GM12878 (cell line): ENCODE measurements around the gene METTL16. TPM values are rescaled to one million over a fixed set of nuclear protein-coding genes. Genes with fewer than 3 reads are reported as not detected.

Source experiments
- ATAC-seq: fragments of 200-7000 bp; cut with Tn5 transposase; 3 replicates; pipeline ENCODE4 v1.9.1; 2020; ENCODE audit warnings: mild to moderate bottlenecking, moderate library complexity
- BruUV-seq: library from RNA; stranded (reverse); fragments of 400-500 nt; replicated peaks from 2 replicates; lab custom pipeline; 2021; lab: Mats Ljungman, UMichigan
- CTCF ChIA-PET: fragments of 300-600 bp; sonication (Branson Sonifier 250); formaldehyde crosslinking; extraction: SDS; loops from one replicate; lab custom pipeline; 2021; ENCODE audit warnings: inconsistent platforms; lab: Yijun Ruan, JAX
- POLR2A ChIA-PET: fragments of 350-600 bp; formaldehyde crosslinking; extraction: SDS; loops from one replicate; lab custom pipeline; 2021; ENCODE audit warnings: inconsistent platforms; lab: Charles Lee
- RAD21 ChIA-PET: fragments of 300-600 bp; sonication (Branson Sonifier 250); formaldehyde crosslinking; loops from one replicate; lab custom pipeline; 2023; ENCODE audit warnings: antibody characterized with exemption; ENCODE audit not compliant: unreplicated experiment; lab: Charles Lee
- SMC1A ChIA-PET: fragments of 300-600 bp; sonication (Branson Sonifier 250); formaldehyde crosslinking; loops from one replicate; lab custom pipeline; 2023; ENCODE audit not compliant: unreplicated experiment, uncharacterized antibody; lab: Charles Lee
- DNase-seq: peaks from one replicate; pipeline ENCODE4 v3.0.0-alpha.2; 2011; ENCODE audit warnings: low read depth, low spot score
- FAIRE-seq: peaks from 3 replicates; lab custom pipeline; 2011; peaks lifted over from hg19 to GRCh38; lab: Jason Lieb, UNC
- H2AFZ ChIP-seq: 2 replicates; pipeline ENCODE4 v1.6.0; 2011; ENCODE audit warnings: low read depth, low read length, control low read depth; ENCODE audit not compliant: control insufficient read depth
- H3K27ac ChIP-seq: 2 replicates; pipeline ENCODE4 v1.5.1; 2011; ENCODE audit warnings: control low read depth; ENCODE audit not compliant: control insufficient read depth, insufficient read depth
- H3K27me3 ChIP-seq, 2 experiments: replicated peaks in 1 of 2; 2 replicates each; pipeline versions ENCODE4 v1.6.0 to v1.6.1; 2011; ENCODE audit warnings: low read length in 1 of 2; ENCODE audit not compliant: control insufficient read depth in 2 of 2, insufficient read depth in 2 of 2
- H3K36me3 ChIP-seq, 2 experiments: 2 replicates each; pipeline ENCODE4 v1.5.1; 2011; ENCODE audit warnings: low read length in 1 of 2; ENCODE audit not compliant: control insufficient read depth in 2 of 2, insufficient read depth in 2 of 2
- H3K4me1 ChIP-seq: 2 replicates; pipeline ENCODE4 v1.6.1; 2011; ENCODE audit warnings: mild to moderate bottlenecking, low read length, moderate library complexity, mixed read lengths; ENCODE audit not compliant: control insufficient read depth, insufficient read depth
- H3K4me2 ChIP-seq: 2 replicates; pipeline ENCODE4 v1.6.0; 2011; ENCODE audit warnings: control low read depth; ENCODE audit not compliant: control insufficient read depth, insufficient read depth
- H3K4me3 ChIP-seq: fragments of 200-600 bp; sonication (generic); 2 replicates; pipeline ENCODE4 v1.5.1; 2016
- H3K79me2 ChIP-seq: 2 replicates; pipeline ENCODE4 v1.6.0; 2011; ENCODE audit warnings: low read length; ENCODE audit not compliant: control insufficient read depth, insufficient read depth
- H3K9ac ChIP-seq: 2 replicates; pipeline ENCODE4 v1.8.0; 2011; ENCODE audit warnings: low read length, control low read depth, mixed read lengths; ENCODE audit not compliant: control insufficient read depth, insufficient read depth
- H3K9me3 ChIP-seq: replicated peaks from 3 replicates; pipeline ENCODE4 v1.5.1; 2011; ENCODE audit warnings: mild to moderate bottlenecking, low read length; ENCODE audit not compliant: control insufficient read depth, insufficient read depth
- H4K20me1 ChIP-seq: 2 replicates; pipeline ENCODE4 v1.6.0; 2011; ENCODE audit not compliant: control insufficient read depth, insufficient read depth
- BMI1 ChIP-seq: fragments of 450-650 bp; IDR thresholded peaks from 2 replicates; pipeline ENCODE4 v1.6.1; 2016; ENCODE audit warnings: mild to moderate bottlenecking, moderate library complexity, borderline replicate concordance
- CBFB ChIP-seq: IDR thresholded peaks from 2 replicates; pipeline ENCODE4 v1.6.1; 2016; ENCODE audit warnings: antibody characterized with exemption, low read depth
- CHD4 ChIP-seq: fragments of 200-600 bp; sonication (generic); IDR thresholded peaks from 2 replicates; pipeline ENCODE4 v1.6.1; 2016; ENCODE audit warnings: mild to moderate bottlenecking
- E2F8 ChIP-seq: fragments of 450-650 bp; IDR thresholded peaks from 2 replicates; pipeline ENCODE4 v1.6.1; 2018; ENCODE audit warnings: mild to moderate bottlenecking, low read depth, moderate library complexity; ENCODE audit not compliant: partially characterized antibody
- FOS ChIP-seq: IDR thresholded peaks from 3 replicates; pipeline ENCODE4 v1.6.1; 2011; ENCODE audit warnings: borderline replicate concordance; ENCODE audit not compliant: insufficient read length; ENCODE audit errors: extremely low read depth
- FOXM1 ChIP-seq: IDR thresholded peaks from 2 replicates; pipeline ENCODE4 v1.6.1; 2012; ENCODE audit warnings: low read depth, mild to moderate bottlenecking, inconsistent platforms, low read length, moderate library complexity
- IKZF2 ChIP-seq, 2 experiments: fragments of 450-650 bp; IDR thresholded peaks; 2 replicates each; pipeline ENCODE4 v1.6.1; 2017; ENCODE audit warnings: mild to moderate bottlenecking in 2 of 2, moderate library complexity in 2 of 2
- MTA2 ChIP-seq: fragments of 450-650 bp; IDR thresholded peaks from 2 replicates; pipeline ENCODE4 v1.6.1; 2016; ENCODE audit warnings: low read depth, mild to moderate bottlenecking, moderate library complexity
- NKRF ChIP-seq: fragments of 450-650 bp; conservative IDR thresholded peaks from 2 replicates; pipeline ENCODE4 v1.6.1; 2017; ENCODE audit warnings: mild to moderate bottlenecking, moderate library complexity
- NR2F1 ChIP-seq: fragments of 450-650 bp; conservative IDR thresholded peaks from 2 replicates; pipeline ENCODE4 v1.6.1; 2017; ENCODE audit warnings: mild to moderate bottlenecking
- PBX3 ChIP-seq: IDR thresholded peaks from 2 replicates; pipeline ENCODE4 v1.6.1; 2011; ENCODE audit warnings: mild to moderate bottlenecking, low read depth, low read length, moderate library complexity; ENCODE audit not compliant: insufficient replicate concordance
- TCF7 ChIP-seq: IDR thresholded peaks from 2 replicates; pipeline ENCODE4 v1.6.1; 2014; ENCODE audit warnings: antibody characterized with exemption, borderline replicate concordance
- WGBS: methylation state at CpG from one replicate; pipeline ENCODE4 v1.1.6; 2016; ENCODE audit warnings: low lambda C conversion rate; ENCODE audit not compliant: insufficient replicate concordance, insufficient coverage; ENCODE audit errors: missing lambda C conversion rate; 5-methylcytosine and 5-hydroxymethylcytosine counted together
- in situ Hi-C: fragments of 300-500 bp; cut with MboI; formaldehyde crosslinking; loops from 9 replicates; pipeline ENCODE4 v1.14.3; 2018; ENCODE audit warnings: mixed read lengths
- intact Hi-C: fragments of 100-400 bp; cut with micrococcal nuclease; formaldehyde crosslinking; loops from one replicate; pipeline ENCODE4 v1.14.2; 2022; ENCODE audit not compliant: unreplicated experiment
- polyA plus RNA-seq, 11 experiments: library from polyadenylated mRNA; depleted of rRNA in 4 of 11; unstranded in 6 of 11; stranded (reverse) in 5 of 11; fragments of >200 nt; fragmentation: Nextera tagmentation in 4 of 11; fragmentation: Illumina TruSeq in 1 of 11; extraction: Ambion mirVana in 4 of 11; extraction: Trizol in 1 of 11; gene quantifications; 1 replicate in 1 of 11; 2 replicates in 10 of 11; pipeline versions ENCODE4 v1.2.1 to v1.2.3, GENCODE V29; 2011 to 2016; ENCODE audit warnings: inconsistent platforms in 2 of 11, missing spikeins in 2 of 11, low read depth in 1 of 11
- total RNA-seq, 4 experiments: library from RNA; depleted of rRNA in 3 of 4; stranded (reverse); fragments of >200 nt in 3 of 4; fragmentation: Illumina TruSeq in 1 of 4; extraction: Trizol in 1 of 4; gene quantifications; 2 replicates each; pipeline versions ENCODE4 v1.2.1 to v1.2.3, GENCODE V29; 2013 to 2021

Gene METTL16
- total and polyA plus RNA-seq, 10 of the 15 experiments (the other 5 are each of a cell fraction or from before 2014, with no cell fraction given): 15.6 to 34.3 (median 23.7) TPM

- peak; percentile 60 for TF ChIP-seq E2F8
- 0 out of 2 replicates have a peak, but pooled peaks have one; percentile 29 for TF ChIP-seq FOXM1
- TF ChIP-seq, all 136 proteins: peak for 9
These were observed 95.5 kb downstream of the METTL16 start (continued) for GRCh38 chr17:2416010-2416734.

GRCh38 chr17:2415081-2415480 is 96.6 kb downstream of the METTL16 start:
- ChIA-PET RAD21 (interaction anchor here (1.3 to 10.1 kb wide), 6 partner anchors 8 to 170 kb away, joined by 8 to 376 read pairs (median 14); no protein-coding TSS in a partner anchor), SMC1A (interaction anchor here (0.8 to 12.3 kb wide), 10 partner anchors 9 to 113 kb away, joined by 3 to 364 read pairs (median 5); partner anchors contain the start of gene METTL16), POLR2A (interaction anchor here (0.6 to 3.0 kb wide), 6 partner anchors 12 to 123 kb away, joined by 3 to 15 read pairs (median 4); no protein-coding TSS in a partner anchor), CTCF (interaction anchor here (0.8 to 9.9 kb wide), 16 partner anchors 8 to 506 kb away, joined by 3 to 597 read pairs (median 6); partner anchors contain the start of genes SGSM2 and TSR1)
- no peaks in the 10 kb centered on the region for H3K27me3 ChIP-seq
- no peak overlapping the region for H3K9ac ChIP-seq
- TF ChIP-seq FOS (no peak), CHD4 (no peak), TCF7 (no peak), IKZF2 (IDR thresholded peaks at IDR 0.05) (no peak), NKRF (no peak), MTA2 (no peak), PBX3 (no peak), BMI1 (no peak), NR2F1 (no peak), CBFB (no peak)
- BruUV-seq: no TSS peak
- H3K9me3 ChIP-seq: no peaks in the 10 kb centered on the region
- no peak for ATAC-seq
- no peak overlapping the region for H2AFZ ChIP-seq
- in situ Hi-C loops (loop anchor here (25.0 kb wide), 1 partner anchor 597 kb away; no protein-coding TSS in a partner anchor), intact Hi-C loops (no loop called here)
- no peaks in the 10 kb centered on the region for H3K79me2 ChIP-seq
- H3K4me2 ChIP-seq: no peak overlapping the region
- DNase-seq: no peak
- H3K36me3 ChIP-seq: peaks cover 15 to 17% of the 10 kb centered on the region in 2 experiments
- H3K4me3 ChIP-seq: no peak overlapping the region
- H4K20me1 ChIP-seq: no peaks in the 10 kb centered on the region
- WGBS: 96% methylated on average over 9 of the region's 9 CpGs
- no peak for FAIRE-seq
- H3K4me1 ChIP-seq: no peaks in the 10 kb centered on the region
- H3K27ac ChIP-seq: no peak overlapping the region
